ENCODE results near the gene HAUS8.
A peak's percentile ranks its signal among the peaks of the same experiment; 100 is the strongest.

Gene HAUS8

DNA sequence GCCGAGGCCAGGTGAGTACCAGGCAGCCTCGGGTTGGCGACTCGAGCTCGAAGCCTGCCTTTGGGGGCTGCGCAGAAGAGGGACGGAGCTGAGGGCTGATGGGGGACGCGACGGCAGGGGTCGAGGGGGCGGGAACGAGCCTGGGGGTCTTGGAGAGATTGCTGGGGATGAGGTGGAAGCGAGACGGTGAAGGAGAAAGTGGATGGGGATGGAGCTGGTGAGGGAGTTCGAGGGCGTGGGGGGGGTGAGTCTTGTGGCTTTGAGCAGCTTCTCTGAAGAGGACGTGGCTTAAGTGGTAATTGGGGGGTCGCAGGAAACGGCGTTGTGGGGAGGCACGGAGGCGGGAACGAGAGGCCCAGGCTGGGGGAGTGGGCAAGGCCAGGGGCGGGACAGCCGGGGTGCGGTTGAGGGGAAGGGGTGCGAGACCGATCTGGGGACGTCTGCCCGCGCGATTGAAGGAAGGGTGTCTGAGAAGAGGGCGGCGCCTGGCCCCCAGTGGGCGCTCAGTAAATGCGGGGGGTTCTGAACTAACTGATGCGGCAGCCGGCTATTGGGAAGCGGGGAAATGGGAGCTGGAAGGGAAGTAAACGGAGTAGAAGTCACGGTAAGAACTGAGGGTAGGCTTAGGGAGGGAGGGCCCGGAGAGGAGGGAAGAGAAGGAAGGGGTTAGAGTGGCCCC lies 751 bp upstream of the HAUS8 start:
- no peaks in the 10 kb centered on the region; the same call in 1 of the 2 replicates for H3K4me1 ChIP-seq (ENCODE audit: control insufficient read depth, insufficient read depth, low read length)
- H3K4me3 ChIP-seq (ENCODE audit: low read length), result peak overlapping the region; percentile 89; the same call in 1 of the 2 replicates
- H3K27ac ChIP-seq (ENCODE audit: low read length), result no peak overlapping the region
- no peaks in the 10 kb centered on the region for H3K27me3 ChIP-seq (ENCODE audit: control insufficient read depth, insufficient read depth, low read length)
- no peaks in the 10 kb centered on the region for H3K9me3 ChIP-seq (ENCODE audit: control insufficient read depth, insufficient read depth, low read length)
- no CpG with 5 or more reads among the region's 43 CpGs for WGBS (ENCODE audit: insufficient coverage, insufficient read length)
- H3K36me3 ChIP-seq (ENCODE audit: control insufficient read depth, insufficient read depth, low read length), result 0 out of 2 replicates have a peak, but pooled peaks cover 5% of the 10 kb centered on the region
- no peak for DNase-seq (ENCODE audit: low read depth, low spot score)

DNA sequence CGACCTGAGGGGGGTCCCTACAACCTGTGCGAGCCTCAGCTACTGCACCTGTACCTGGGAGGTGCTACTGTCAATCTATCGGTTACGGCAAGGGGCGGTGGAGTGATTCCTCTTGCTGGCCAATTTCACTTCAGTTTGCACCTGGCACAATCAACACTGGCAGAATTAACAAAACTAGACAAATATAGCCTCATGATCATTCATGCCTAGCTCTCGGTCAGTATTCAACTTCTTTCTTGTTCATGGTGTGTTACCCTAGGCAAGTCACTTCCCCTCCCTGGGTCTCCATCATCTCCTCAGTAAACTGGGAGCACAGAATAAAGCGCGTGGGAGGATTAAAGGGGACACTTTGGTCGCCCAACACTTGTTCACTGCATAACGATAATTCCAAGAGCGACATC lies 618 bp downstream of the HAUS8 start:
- no CpG with 5 or more reads among the region's 11 CpGs for WGBS (ENCODE audit: insufficient coverage, insufficient read length)
- 0 out of 2 replicates have a peak, but pooled peaks cover 8% of the 10 kb centered on the region for H3K36me3 ChIP-seq (ENCODE audit: control insufficient read depth, insufficient read depth, low read length)
- H3K27ac ChIP-seq (ENCODE audit: low read length), result no peak overlapping the region
- H3K4me1 ChIP-seq (ENCODE audit: control insufficient read depth, insufficient read depth, low read length), result no peaks in the 10 kb centered on the region; the same call in 1 of the 2 replicates
- H3K4me3 ChIP-seq (ENCODE audit: low read length), result peak overlapping the region; percentile 81; the same call in 1 of the 2 replicates
- H3K9me3 ChIP-seq (ENCODE audit: control insufficient read depth, insufficient read depth, low read length), result no peaks in the 10 kb centered on the region
- no peaks in the 10 kb centered on the region for H3K27me3 ChIP-seq (ENCODE audit: control insufficient read depth, insufficient read depth, low read length)
- no peak for DNase-seq (ENCODE audit: low read depth, low spot score)

DNA sequence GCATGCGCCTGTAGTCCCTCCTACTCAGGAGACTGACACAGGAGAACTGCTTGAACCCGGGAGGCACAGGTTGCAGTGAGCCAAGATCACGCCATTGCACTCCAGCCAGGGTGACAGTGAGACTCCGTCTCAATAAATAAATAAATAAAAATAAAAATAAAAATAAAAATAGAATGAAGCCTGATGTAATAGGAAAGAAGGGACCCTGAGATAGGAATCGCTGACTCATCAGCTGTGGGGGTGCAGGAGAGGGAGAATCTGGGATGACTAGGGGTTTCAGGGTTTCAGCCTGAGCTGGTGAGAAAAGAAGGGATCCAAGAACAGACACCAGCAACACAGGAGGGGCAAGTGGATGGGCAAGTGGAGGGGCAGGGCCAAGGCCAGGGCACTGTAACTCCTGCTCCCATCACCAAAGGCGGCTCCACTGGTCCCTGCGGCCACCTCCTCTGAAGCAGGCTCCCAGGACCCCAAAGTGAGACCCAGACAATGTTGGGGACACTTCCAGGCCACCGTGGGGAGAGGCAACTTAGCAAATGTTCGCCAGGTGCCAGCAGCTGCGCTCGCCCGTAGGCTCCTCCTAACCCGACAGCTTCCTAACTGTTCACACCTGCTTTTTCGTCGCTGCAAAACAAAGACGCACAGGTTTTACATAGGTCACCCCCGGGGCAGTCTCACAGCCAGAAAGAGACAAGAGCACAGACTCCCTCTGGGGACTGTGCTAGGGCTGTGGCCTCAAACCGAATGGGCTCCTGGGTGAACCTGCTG lies 1.2 kb downstream of the HAUS8 start:
- H3K4me1 ChIP-seq (ENCODE audit: control insufficient read depth, insufficient read depth, low read length), result no peaks in the 10 kb centered on the region; the same call in 1 of the 2 replicates

DNA sequence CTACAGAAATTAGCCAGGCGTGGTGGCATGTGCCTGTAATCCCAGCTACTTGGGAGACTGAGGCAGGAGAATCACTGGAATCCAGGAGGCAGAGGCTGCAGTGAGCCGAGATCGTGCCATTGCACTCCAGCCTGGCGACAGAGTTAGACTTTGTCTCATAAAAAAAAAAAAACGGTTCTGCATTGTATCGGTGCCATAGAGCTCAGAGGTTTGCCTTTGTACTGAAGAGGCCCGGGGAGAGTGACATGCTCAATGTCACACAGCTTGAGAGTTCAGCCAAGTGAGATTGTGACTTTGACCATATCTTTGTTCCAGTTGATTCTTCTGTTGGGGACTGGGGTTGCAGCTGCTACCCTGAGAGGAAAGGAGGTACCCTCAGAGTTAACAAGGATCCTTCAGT lies 4.3 kb downstream of the HAUS8 start:
- DNase-seq (ENCODE audit: low read depth, low spot score), result no peak
- Histone ChIP-seq H3K27me3 (ENCODE audit: control insufficient read depth, insufficient read depth, low read length) (no peaks in the 10 kb centered on the region), H3K27ac (ENCODE audit: low read length) (no peak overlapping the region), H3K36me3 (ENCODE audit: control insufficient read depth, insufficient read depth, low read length) (peaks cover 11% of the 10 kb centered on the region; the same call in 1 of the 2 replicates), H3K9me3 (ENCODE audit: control insufficient read depth, insufficient read depth, low read length) (no peaks in the 10 kb centered on the region), H3K4me1 (ENCODE audit: control insufficient read depth, insufficient read depth, low read length) (no peaks in the 10 kb centered on the region), H3K4me3 (ENCODE audit: low read length) (no peak overlapping the region)
- no CpG with 5 or more reads among the region's 7 CpGs for WGBS (ENCODE audit: insufficient coverage, insufficient read length)

More for the DNA sequence above, 1.2 kb downstream of the HAUS8 start:
- Histone ChIP-seq H3K4me3 (ENCODE audit: low read length) (peak overlapping the region; percentile 81; the same call in 1 of the 2 replicates), H3K27me3 (ENCODE audit: control insufficient read depth, insufficient read depth, low read length) (no peaks in the 10 kb centered on the region), H3K9me3 (ENCODE audit: control insufficient read depth, insufficient read depth, low read length) (no peaks in the 10 kb centered on the region), H3K27ac (ENCODE audit: low read length) (no peak overlapping the region), H3K36me3 (ENCODE audit: control insufficient read depth, insufficient read depth, low read length) (0 out of 2 replicates have a peak, but pooled peaks cover 8% of the 10 kb centered on the region)
- no peak for DNase-seq (ENCODE audit: low read depth, low spot score)
- no CpG with 5 or more reads among the region's 18 CpGs for WGBS (ENCODE audit: insufficient coverage, insufficient read length)

DNA sequence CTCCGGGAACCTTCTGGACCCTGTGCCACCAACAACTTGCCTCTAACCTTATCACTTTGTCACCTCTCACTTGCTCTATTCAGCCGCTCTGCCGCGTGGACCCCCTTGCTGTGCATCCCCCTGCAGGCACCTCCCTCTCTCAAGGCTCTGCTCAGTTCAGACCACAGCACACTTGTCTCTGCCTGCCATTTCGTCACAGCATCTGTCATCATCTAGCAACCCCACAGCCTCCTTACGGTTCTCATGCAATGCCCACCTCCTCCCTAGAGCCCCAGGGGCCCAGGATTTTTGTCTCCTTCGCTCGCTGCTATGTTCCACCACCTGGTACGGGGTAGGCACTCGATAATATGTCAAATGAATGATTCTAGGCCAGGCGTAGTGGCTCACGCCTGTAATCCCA lies 4.8 kb downstream of the HAUS8 start:
- no peaks in the 10 kb centered on the region for H3K4me1 ChIP-seq (ENCODE audit: control insufficient read depth, insufficient read depth, low read length)
- H3K9me3 ChIP-seq (ENCODE audit: control insufficient read depth, insufficient read depth, low read length), result no peaks in the 10 kb centered on the region
- no peaks in the 10 kb centered on the region for H3K27me3 ChIP-seq (ENCODE audit: control insufficient read depth, insufficient read depth, low read length)
- H3K36me3 ChIP-seq (ENCODE audit: control insufficient read depth, insufficient read depth, low read length), result peaks cover 11% of the 10 kb centered on the region; the same call in 1 of the 2 replicates
- DNase-seq (ENCODE audit: low read depth, low spot score), result no peak
- WGBS (ENCODE audit: insufficient coverage, insufficient read length), result no CpG with 5 or more reads among the region's 12 CpGs
- no peak overlapping the region for H3K4me3 ChIP-seq (ENCODE audit: low read length)
- no peak overlapping the region for H3K27ac ChIP-seq (ENCODE audit: low read length)

DNA sequence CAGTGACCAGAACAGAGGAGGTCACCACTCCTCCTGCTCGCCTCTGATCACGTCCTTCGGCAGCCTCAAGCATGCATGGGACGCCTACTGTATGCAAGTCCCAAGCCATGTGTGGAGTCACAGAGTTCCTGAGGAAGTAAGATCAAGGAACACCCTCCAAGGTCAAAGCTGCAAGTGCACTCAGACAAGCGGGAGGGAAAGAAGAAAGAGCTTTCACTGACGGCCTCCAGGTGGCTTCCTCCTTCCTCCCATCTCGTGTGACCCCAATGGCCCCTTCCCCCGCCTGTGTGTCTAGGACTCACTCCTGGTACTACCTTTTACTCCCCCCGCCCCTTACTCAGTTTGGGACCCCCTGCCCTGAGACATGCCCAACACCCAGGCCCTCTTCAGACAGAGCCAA lies 6.1 kb downstream of the HAUS8 start:
- H3K36me3 ChIP-seq (ENCODE audit: control insufficient read depth, insufficient read depth, low read length), result peaks cover 11% of the 10 kb centered on the region; the same call in 1 of the 2 replicates
- no peaks in the 10 kb centered on the region for H3K27me3 ChIP-seq (ENCODE audit: control insufficient read depth, insufficient read depth, low read length)
- WGBS (ENCODE audit: insufficient coverage, insufficient read length), result no CpG with 5 or more reads among the region's 9 CpGs
- H3K27ac ChIP-seq (ENCODE audit: low read length), result no peak overlapping the region
- DNase-seq (ENCODE audit: low read depth, low spot score), result no peak
- no peak overlapping the region for H3K4me3 ChIP-seq (ENCODE audit: low read length)
- no peaks in the 10 kb centered on the region for H3K4me1 ChIP-seq (ENCODE audit: control insufficient read depth, insufficient read depth, low read length)
- H3K9me3 ChIP-seq (ENCODE audit: control insufficient read depth, insufficient read depth, low read length), result no peaks in the 10 kb centered on the region

DNA sequence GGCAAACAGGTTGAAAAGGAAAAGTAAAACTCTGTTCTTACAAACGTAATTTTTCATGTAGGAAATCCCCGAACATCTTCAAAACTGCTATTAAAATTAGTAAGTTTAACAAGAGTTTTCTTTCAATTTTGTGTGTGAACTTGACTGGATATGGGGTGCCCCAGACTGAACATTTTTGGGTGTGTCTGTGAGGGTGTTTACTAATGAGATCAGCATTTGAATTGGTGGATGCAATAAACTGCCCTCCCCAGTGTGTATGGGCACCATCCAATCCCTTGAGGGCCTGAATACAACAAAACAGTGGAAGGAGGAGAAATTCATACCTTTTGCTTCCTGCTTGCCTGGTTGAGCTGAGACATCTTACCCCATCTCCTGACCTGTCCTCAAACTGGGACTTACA lies 11.8 kb downstream of the HAUS8 start:
- Histone ChIP-seq H3K27ac (ENCODE audit: low read length) (no peak overlapping the region), H3K9me3 (ENCODE audit: control insufficient read depth, insufficient read depth, low read length) (peaks cover 3% of the 10 kb centered on the region; the same call in 1 of the 2 replicates), H3K4me1 (ENCODE audit: control insufficient read depth, insufficient read depth, low read length) (no peaks in the 10 kb centered on the region), H3K36me3 (ENCODE audit: control insufficient read depth, insufficient read depth, low read length) (peaks cover 13% of the 10 kb centered on the region), H3K27me3 (ENCODE audit: control insufficient read depth, insufficient read depth, low read length) (no peaks in the 10 kb centered on the region), H3K4me3 (ENCODE audit: low read length) (no peak overlapping the region)
- no CpG with 5 or more reads among the region's 2 CpGs for WGBS (ENCODE audit: insufficient coverage, insufficient read length)
- DNase-seq (ENCODE audit: low read depth, low spot score), result no peak

DNA sequence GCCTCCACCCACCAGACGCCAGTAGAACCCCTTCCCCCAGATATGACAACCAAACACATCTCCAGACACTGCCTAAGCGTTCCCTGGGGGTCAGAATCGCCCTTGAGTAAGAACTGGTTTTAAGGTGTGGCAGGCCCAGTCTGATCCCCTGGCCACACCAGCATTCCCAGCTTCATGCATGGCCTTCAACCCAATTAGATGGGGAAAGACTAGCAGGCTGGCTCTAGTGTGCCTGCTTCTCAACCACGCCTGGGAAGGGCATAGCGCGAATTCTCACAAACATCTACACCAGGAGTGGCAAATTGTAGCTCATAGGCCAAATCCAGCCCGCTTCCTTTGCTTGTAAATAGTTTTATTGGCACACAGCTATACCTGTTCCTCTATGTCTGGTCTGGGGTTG lies 13.6 kb downstream of the HAUS8 start:
- Histone ChIP-seq H3K27me3 (ENCODE audit: control insufficient read depth, insufficient read depth, low read length) (no peaks in the 10 kb centered on the region), H3K4me1 (ENCODE audit: control insufficient read depth, insufficient read depth, low read length) (no peaks in the 10 kb centered on the region), H3K4me3 (ENCODE audit: low read length) (no peak overlapping the region), H3K36me3 (ENCODE audit: control insufficient read depth, insufficient read depth, low read length) (peaks cover 22% of the 10 kb centered on the region), H3K27ac (ENCODE audit: low read length) (no peak overlapping the region), H3K9me3 (ENCODE audit: control insufficient read depth, insufficient read depth, low read length) (peaks cover 6% of the 10 kb centered on the region)
- no peak for DNase-seq (ENCODE audit: low read depth, low spot score)
- no CpG with 5 or more reads among the region's 7 CpGs for WGBS (ENCODE audit: insufficient coverage, insufficient read length)

DNA sequence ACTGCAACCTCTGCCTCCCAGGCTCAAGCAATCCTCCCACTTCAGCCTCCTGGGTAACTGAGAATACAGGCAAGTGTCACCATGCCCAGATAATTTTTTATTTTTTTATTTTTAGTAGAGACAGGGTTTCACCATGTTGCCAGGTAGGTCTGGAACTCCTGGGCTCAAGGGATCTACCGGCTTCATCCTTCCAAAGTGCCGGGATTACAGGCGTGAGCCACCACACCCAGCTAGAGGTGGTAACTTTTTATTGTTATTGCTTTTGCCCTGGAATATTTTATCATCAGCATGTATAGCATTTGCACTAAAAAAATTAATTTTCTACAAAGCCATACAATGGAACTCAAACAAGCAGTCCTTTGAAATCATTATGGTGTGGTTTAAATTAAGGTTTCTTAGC lies 14.0 kb downstream of the HAUS8 start:
- Histone ChIP-seq H3K4me1 (ENCODE audit: control insufficient read depth, insufficient read depth, low read length) (no peaks in the 10 kb centered on the region), H3K36me3 (ENCODE audit: control insufficient read depth, insufficient read depth, low read length) (peaks cover 22% of the 10 kb centered on the region), H3K27ac (ENCODE audit: low read length) (no peak overlapping the region), H3K9me3 (ENCODE audit: control insufficient read depth, insufficient read depth, low read length) (peaks cover 6% of the 10 kb centered on the region), H3K4me3 (ENCODE audit: low read length) (no peak overlapping the region), H3K27me3 (ENCODE audit: control insufficient read depth, insufficient read depth, low read length) (no peaks in the 10 kb centered on the region)
- no CpG with 5 or more reads among the region's 3 CpGs for WGBS (ENCODE audit: insufficient coverage, insufficient read length)
- no peak for DNase-seq (ENCODE audit: low read depth, low spot score)

DNA sequence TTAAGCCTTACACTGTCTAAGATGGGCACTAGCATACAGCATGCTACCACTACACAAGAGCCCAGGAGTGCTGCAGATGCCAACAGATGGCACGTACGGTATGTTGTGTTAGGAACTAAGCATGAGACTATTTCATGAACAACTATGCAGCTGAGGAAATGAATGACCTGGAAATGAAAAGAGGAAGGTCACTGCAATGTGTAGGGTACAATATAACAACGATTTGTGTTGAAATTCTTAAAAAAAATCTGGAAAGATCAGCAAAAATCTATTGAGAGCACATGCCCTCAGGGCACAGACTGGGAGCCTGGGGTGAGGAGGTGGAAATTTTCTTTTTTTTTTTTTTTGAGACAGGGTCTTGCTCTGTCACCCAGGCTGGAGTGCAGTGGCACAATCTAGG lies 14.4 kb downstream of the HAUS8 start:
- H3K4me1 ChIP-seq (ENCODE audit: control insufficient read depth, insufficient read depth, low read length), result no peaks in the 10 kb centered on the region
- WGBS (ENCODE audit: insufficient coverage, insufficient read length), result no CpG with 5 or more reads among the region's 3 CpGs
- no peak overlapping the region for H3K27ac ChIP-seq (ENCODE audit: low read length)
- no peak for DNase-seq (ENCODE audit: low read depth, low spot score)
- H3K36me3 ChIP-seq (ENCODE audit: control insufficient read depth, insufficient read depth, low read length), result peaks cover 25% of the 10 kb centered on the region
- no peaks in the 10 kb centered on the region for H3K27me3 ChIP-seq (ENCODE audit: control insufficient read depth, insufficient read depth, low read length)
- H3K4me3 ChIP-seq (ENCODE audit: low read length), result no peak overlapping the region
- peaks cover 6% of the 10 kb centered on the region for H3K9me3 ChIP-seq (ENCODE audit: control insufficient read depth, insufficient read depth, low read length)

All from iPS DF 6.9 (cell line).